Ishikawa (cell line): ENCODE data around the gene LMAN1L.

Experiments
- CEBPB ChIP-seq: IDR thresholded peaks from 2 replicates; pipeline ENCODE4 v1.6.1; 2012
- CREB1 ChIP-seq: IDR thresholded peaks from 2 replicates; pipeline ENCODE4 v1.6.1; 2012; ENCODE audit warnings: low read depth
- EGR1 ChIP-seq: IDR thresholded peaks from 2 replicates; pipeline ENCODE4 v1.6.1; 2012
- EP300 ChIP-seq: IDR thresholded peaks from 2 replicates; pipeline ENCODE4 v1.6.1; 2012; ENCODE audit warnings: borderline replicate concordance
- FOXM1 ChIP-seq: IDR thresholded peaks from 2 replicates; pipeline ENCODE4 v1.6.1; 2012; ENCODE audit warnings: low read depth, borderline replicate concordance
- MAX ChIP-seq: IDR thresholded peaks from 2 replicates; pipeline ENCODE4 v1.6.1; 2012
- NFIC ChIP-seq: IDR thresholded peaks from 2 replicates; pipeline ENCODE4 v1.6.1; 2012
- RAD21 ChIP-seq: IDR thresholded peaks from 2 replicates; pipeline ENCODE4 v1.6.1; 2012; ENCODE audit warnings: low read depth
- REST ChIP-seq: IDR thresholded peaks from 2 replicates; pipeline ENCODE4 v1.6.1; 2012; ENCODE audit warnings: low read depth, mild to moderate bottlenecking
- TAF1 ChIP-seq: IDR thresholded peaks from 2 replicates; pipeline ENCODE4 v1.6.1; 2012; ENCODE audit warnings: low read depth, mild to moderate bottlenecking
- TCF12 ChIP-seq: IDR thresholded peaks from 2 replicates; pipeline ENCODE4 v1.6.1; 2012; ENCODE audit warnings: low read depth
- TEAD4 ChIP-seq: IDR thresholded peaks from 2 replicates; pipeline ENCODE4 v1.6.1; 2012
- USF1 ChIP-seq: IDR thresholded peaks from 2 replicates; pipeline ENCODE4 v1.6.1; 2012
- YY1 ChIP-seq: IDR thresholded peaks from 2 replicates; pipeline ENCODE4 v1.6.1; 2012; ENCODE audit warnings: low read depth
- ZBTB7A ChIP-seq: IDR thresholded peaks from 2 replicates; pipeline ENCODE4 v1.6.1; 2012; ENCODE audit warnings: low read depth

LMAN1L gene

GRCh38 chr15:74833376-74834107 lies 20.9 kb downstream of the LMAN1L start:
- no peak for TF ChIP-seq EP300

DNA sequence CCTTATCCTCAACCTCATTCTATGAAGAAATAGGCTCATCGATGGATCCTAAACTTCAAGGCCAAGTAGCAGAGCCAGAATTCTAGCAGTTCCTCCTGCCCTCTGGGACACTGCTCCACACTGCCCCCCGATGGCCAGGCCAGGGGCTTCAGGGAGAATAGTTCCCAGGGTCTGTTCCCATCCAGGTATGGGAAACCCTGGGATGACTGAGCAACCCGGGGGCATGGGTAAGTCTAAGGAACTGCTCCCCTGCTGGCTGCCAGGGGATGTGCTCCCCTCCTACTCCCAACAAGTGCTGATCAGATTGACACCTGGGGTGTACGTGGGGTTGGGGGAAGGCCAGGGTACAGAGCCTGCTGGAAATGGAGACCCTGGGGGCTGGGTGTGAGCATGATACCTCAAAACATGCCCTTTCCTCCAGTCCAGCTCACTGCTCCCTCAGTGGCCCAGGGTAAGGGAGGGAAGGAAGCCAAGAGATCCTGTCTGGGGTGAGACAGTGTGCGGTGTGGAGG lies 22.7 kb downstream of the LMAN1L start:
- no peak for TF ChIP-seq YY1
- no peak for TF ChIP-seq NFIC
- TF ChIP-seq RAD21 = peak; percentile 73

DNA sequence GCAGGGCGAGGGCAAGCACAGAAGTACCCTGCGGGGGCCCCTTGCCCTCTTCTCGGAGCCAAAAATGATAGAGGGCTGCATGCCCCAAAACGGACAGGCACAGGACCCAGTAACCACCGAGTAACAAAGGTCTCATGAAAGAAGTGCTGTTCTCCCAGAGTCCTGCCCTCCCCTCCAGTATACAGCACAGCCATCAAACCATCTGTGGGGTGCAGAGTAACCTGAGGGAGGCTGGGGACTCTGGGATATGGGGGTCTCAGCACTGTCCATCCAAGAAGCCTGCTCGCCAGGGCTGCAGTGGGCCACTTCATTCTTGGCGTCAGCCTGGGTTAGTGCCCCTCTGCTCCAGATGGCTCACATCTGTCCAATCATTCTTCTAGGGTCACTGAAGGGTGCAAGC lies 24.2 kb downstream of the LMAN1L start:
- TF ChIP-seq YY1 (no peak), ZBTB7A (no peak), CEBPB (no peak), NFIC (no peak), TAF1 (no peak), USF1 (no peak)

DNA sequence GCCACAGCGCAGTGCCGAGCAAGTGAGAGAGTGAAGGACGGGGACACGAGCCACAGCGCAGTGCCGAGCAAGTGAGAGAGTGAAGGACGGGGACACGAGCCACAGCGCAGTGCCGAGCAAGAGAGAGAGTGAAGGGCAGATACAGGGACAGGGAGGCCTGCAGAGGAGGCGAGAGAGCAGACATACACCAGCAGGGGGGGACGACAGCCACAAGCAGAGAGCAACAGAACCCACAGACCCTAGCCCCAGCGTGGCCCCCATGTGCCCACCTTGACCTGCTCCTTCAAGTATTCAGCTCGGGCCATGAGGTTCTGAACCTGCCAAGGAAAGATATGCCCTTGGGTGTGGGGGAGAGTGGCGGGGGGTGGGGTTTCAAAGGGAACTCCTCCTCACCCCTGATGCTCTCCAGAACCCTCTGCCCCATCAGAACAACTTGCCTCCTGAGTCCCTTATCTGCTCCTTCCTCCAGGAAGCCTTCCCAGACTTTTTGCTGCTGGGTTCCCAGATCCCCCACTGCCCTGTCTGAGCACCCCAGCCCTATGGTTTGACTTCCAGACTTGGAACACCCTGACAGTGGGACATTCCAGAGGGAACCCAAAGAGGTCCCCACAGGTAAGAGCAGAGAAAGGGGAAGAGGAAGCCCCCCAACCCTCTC lies 25.0 kb downstream of the LMAN1L start:
- TF ChIP-seq ZBTB7A (no peak), TAF1 (no peak), USF1 (no peak), CREB1 (no peak), TEAD4 (no peak), EGR1 (no peak), RAD21 (no peak), REST (no peak), FOXM1 (no peak), NFIC (no peak), EP300 (no peak), CEBPB (no peak), MAX (no peak)

GRCh38 chr15:74838137-74838516 lies 25.5 kb downstream of the LMAN1L start:
- no peak for TF ChIP-seq CREB1
- TF ChIP-seq USF1 = no peak

DNA sequence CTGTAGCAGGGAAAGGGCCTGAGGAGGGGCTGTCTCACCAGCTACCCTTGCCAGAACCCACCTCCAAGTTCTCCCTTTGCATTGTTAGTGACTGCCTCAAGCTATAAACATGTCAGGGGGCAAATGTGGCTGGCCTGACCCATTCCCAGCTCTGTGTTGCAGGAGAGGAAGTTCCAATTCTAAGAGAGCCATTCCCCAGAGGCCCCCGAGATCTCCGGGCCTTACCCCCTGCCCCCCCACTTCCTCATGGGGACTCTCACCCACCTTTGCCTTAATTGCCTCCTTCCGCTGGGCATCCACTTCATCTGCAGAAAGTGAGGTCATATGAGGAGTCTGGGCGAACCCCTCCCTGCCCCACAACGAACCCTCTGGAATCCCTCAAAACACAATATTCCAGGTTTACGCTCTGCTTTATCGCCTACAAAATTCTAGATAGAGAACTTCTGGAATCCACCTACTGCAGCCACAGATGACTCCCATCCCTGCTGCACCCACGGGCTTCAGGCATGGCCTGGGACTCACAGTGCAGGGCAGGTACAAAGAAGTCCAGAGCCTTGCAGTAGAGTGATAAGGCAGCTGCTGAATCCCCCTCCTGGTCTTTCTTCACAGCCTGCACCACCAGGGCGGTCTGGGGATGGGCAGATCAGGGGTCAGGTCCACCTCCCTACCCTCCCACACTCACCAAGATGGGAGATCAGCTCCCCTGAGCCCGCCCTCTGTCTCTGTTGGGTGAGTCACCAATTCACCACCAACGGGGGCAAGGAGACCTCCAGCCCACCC lies 26.3 kb downstream of the LMAN1L start:
- TF ChIP-seq CEBPB (no peak), TCF12 (no peak), YY1 (no peak), ZBTB7A (no peak), EGR1 (no peak), MAX (no peak), CREB1 (no peak), NFIC (no peak), REST (no peak), EP300 (no peak)
